ENCODE measurements around the gene KRT72. TPM values are rescaled to one million over a fixed set of nuclear protein-coding genes. Genes with fewer than 3 reads are reported as not detected.

The KRT72 gene
- total RNA-seq, 1 experiment from 2014 or later: not detected

DNA sequence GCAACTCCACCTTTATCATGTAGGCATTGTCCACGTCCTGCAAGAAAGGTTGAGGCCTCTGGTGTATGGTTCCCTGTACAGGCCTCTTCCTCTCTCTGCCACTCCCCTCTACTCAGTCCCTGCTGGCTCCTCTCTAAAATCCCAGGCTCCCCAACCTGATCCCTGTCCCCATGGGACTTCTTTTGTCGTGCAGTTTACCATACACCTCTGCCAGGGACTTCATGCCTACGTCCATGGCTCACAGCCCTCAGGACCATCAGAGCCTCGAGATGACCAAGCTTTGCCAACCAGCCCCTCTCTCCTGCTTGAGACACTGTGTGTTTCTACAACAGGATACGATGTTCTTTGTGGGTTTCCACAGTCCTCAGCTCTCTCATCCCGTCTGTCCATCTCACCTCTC, 47.8 kb upstream of the KRT72 start:
- peaks cover 2 to 9% of the 10 kb centered on the region in 2 experiments; a peak in 2 of 5 replicates for H3K9me3 Mint-ChIP-seq
- no peak overlapping the region for H2AFZ ChIP-seq (ENCODE audit: low read length)
- no peak overlapping the region for H3K27ac ChIP-seq (ENCODE audit: insufficient read length, low read depth, low read length)
- no peak overlapping the region for H2BK120ac ChIP-seq (ENCODE audit: low read depth, low read length, poor library complexity, severe bottlenecking)
- H3K23ac ChIP-seq (ENCODE audit: insufficient read length, low read depth, low read length): no peak overlapping the region
- H3K4me3 Mint-ChIP-seq: no peak overlapping the region
- no peak overlapping the region for H2AK5ac ChIP-seq (ENCODE audit: insufficient read length, low read length)
- no peak overlapping the region for H4K91ac ChIP-seq (ENCODE audit: insufficient read length, low read depth, low read length)
- no peak overlapping the region for H4K5ac ChIP-seq (ENCODE audit: insufficient read length, low read depth, low read length)
- no peaks in the 10 kb centered on the region for H3K23me2 ChIP-seq (ENCODE audit: insufficient read length, low read depth, low read length, poor library complexity, severe bottlenecking)
- H4K20me1 ChIP-seq (ENCODE audit: control insufficient read depth, insufficient read depth, insufficient read length): no peaks in the 10 kb centered on the region
- H3K27me3 Mint-ChIP-seq (ENCODE audit: low read depth): peaks cover 23% of the 10 kb centered on the region
- no peak overlapping the region for H2BK5ac ChIP-seq (ENCODE audit: insufficient read length, low read length)
- H3K79me1 ChIP-seq (ENCODE audit: insufficient read depth, low read depth, low read length, poor library complexity, severe bottlenecking): no peaks in the 10 kb centered on the region
- no peaks in the 10 kb centered on the region for H3K79me2 ChIP-seq (ENCODE audit: insufficient read depth, low read length)
- no peak overlapping the region for H3K9ac ChIP-seq (ENCODE audit: extremely low read depth, insufficient read length, low read length)
- no CpG with 5 or more reads among the region's 6 CpGs for WGBS (ENCODE audit: extremely low coverage, insufficient read length, low lambda C conversion rate)
- H3K4me1 Mint-ChIP-seq: no peaks in the 10 kb centered on the region
- no peaks in the 10 kb centered on the region for H3K9me3 ChIP-seq (ENCODE audit: control insufficient read depth, low read depth, low read length)
- no peak overlapping the region for H3K56ac ChIP-seq (ENCODE audit: insufficient read length, low read depth, low read length)
- no peak overlapping the region for H2BK12ac ChIP-seq (ENCODE audit: insufficient read length, low read depth, low read length)
- no peak overlapping the region for H3K4me2 ChIP-seq (ENCODE audit: insufficient read depth, insufficient read length, low read length)
- TF ChIP-seq, protein P1, sequence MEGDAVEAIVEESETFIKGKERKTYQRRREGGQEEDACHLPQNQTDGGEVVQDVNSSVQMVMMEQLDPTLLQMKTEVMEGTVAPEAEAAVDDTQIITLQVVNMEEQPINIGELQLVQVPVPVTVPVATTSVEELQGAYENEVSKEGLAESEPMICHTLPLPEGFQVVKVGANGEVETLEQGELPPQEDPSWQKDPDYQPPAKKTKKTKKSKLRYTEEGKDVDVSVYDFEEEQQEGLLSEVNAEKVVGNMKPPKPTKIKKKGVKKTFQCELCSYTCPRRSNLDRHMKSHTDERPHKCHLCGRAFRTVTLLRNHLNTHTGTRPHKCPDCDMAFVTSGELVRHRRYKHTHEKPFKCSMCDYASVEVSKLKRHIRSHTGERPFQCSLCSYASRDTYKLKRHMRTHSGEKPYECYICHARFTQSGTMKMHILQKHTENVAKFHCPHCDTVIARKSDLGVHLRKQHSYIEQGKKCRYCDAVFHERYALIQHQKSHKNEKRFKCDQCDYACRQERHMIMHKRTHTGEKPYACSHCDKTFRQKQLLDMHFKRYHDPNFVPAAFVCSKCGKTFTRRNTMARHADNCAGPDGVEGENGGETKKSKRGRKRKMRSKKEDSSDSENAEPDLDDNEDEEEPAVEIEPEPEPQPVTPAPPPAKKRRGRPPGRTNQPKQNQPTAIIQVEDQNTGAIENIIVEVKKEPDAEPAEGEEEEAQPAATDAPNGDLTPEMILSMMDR (conservative IDR thresholded peaks at IDR 0.05): no peak
- no peak overlapping the region for H4K8ac ChIP-seq (replicated peaks; ENCODE audit: insufficient read length, low read depth, low read length)
- H3K36me3 Mint-ChIP-seq (ENCODE audit: insufficient read depth in 1 of 3, low read depth in 3 of 3): no peaks in the 10 kb centered on the region
- no peak overlapping the region for H3K18ac ChIP-seq (ENCODE audit: insufficient read length, low read depth, low read length)
- H2BK20ac ChIP-seq (ENCODE audit: low read depth, low read length, poor library complexity, severe bottlenecking): no peak overlapping the region
- no peak overlapping the region for H3K14ac ChIP-seq (ENCODE audit: insufficient read depth, low read length)
- no peaks in the 10 kb centered on the region for H3K27me3 ChIP-seq (ENCODE audit: insufficient read depth, low read length)
- no peak overlapping the region for H3T11ph ChIP-seq (ENCODE audit: low read length)
- 0 out of 7 replicates have a peak overlapping the region, but pooled peaks of 1 of the 3 experiments have one; percentile 72 for H3K27ac Mint-ChIP-seq
- H2BK15ac ChIP-seq (ENCODE audit: low read depth, low read length): no peak overlapping the region
- no peaks in the 10 kb centered on the region for H3K4me1 ChIP-seq (ENCODE audit: insufficient read depth, low read length)
- peak; percentile 14 for DNase-seq
- H3K4ac ChIP-seq (ENCODE audit: low read depth, low read length): no peak overlapping the region

Data from H9 (cell line).